Ishikawa (cell line): ENCODE results near the gene ARPC2.
A peak's percentile ranks its signal among the peaks of the same experiment; 100 is the strongest.

Experiments
- CEBPB ChIP-seq: IDR thresholded peaks from 2 replicates; pipeline ENCODE4 v1.6.1; 2012
- CREB1 ChIP-seq: IDR thresholded peaks from 2 replicates; pipeline ENCODE4 v1.6.1; 2012; ENCODE audit warnings: low read depth
- EGR1 ChIP-seq: IDR thresholded peaks from 2 replicates; pipeline ENCODE4 v1.6.1; 2012
- EP300 ChIP-seq: IDR thresholded peaks from 2 replicates; pipeline ENCODE4 v1.6.1; 2012; ENCODE audit warnings: borderline replicate concordance
- FOXM1 ChIP-seq: IDR thresholded peaks from 2 replicates; pipeline ENCODE4 v1.6.1; 2012; ENCODE audit warnings: low read depth, borderline replicate concordance
- NFIC ChIP-seq: IDR thresholded peaks from 2 replicates; pipeline ENCODE4 v1.6.1; 2012
- RAD21 ChIP-seq: IDR thresholded peaks from 2 replicates; pipeline ENCODE4 v1.6.1; 2012; ENCODE audit warnings: low read depth
- TAF1 ChIP-seq: IDR thresholded peaks from 2 replicates; pipeline ENCODE4 v1.6.1; 2012; ENCODE audit warnings: low read depth, mild to moderate bottlenecking
- TCF12 ChIP-seq: IDR thresholded peaks from 2 replicates; pipeline ENCODE4 v1.6.1; 2012; ENCODE audit warnings: low read depth
- TEAD4 ChIP-seq: IDR thresholded peaks from 2 replicates; pipeline ENCODE4 v1.6.1; 2012
- YY1 ChIP-seq: IDR thresholded peaks from 2 replicates; pipeline ENCODE4 v1.6.1; 2012; ENCODE audit warnings: low read depth
- ZBTB7A ChIP-seq: IDR thresholded peaks from 2 replicates; pipeline ENCODE4 v1.6.1; 2012; ENCODE audit warnings: low read depth
- TF ChIP-seq, protein P1 (sequence below): IDR thresholded peaks from 2 replicates; pipeline ENCODE4 v1.6.1; 2012; ENCODE audit warnings: low read depth, mild to moderate bottlenecking
- TF ChIP-seq, protein P2 (sequence below): IDR thresholded peaks from 2 replicates; pipeline ENCODE4 v1.6.1; 2012
- TF ChIP-seq, protein P3 (sequence below): IDR thresholded peaks from 2 replicates; pipeline ENCODE4 v1.6.1; 2012

Gene ARPC2

DNA sequence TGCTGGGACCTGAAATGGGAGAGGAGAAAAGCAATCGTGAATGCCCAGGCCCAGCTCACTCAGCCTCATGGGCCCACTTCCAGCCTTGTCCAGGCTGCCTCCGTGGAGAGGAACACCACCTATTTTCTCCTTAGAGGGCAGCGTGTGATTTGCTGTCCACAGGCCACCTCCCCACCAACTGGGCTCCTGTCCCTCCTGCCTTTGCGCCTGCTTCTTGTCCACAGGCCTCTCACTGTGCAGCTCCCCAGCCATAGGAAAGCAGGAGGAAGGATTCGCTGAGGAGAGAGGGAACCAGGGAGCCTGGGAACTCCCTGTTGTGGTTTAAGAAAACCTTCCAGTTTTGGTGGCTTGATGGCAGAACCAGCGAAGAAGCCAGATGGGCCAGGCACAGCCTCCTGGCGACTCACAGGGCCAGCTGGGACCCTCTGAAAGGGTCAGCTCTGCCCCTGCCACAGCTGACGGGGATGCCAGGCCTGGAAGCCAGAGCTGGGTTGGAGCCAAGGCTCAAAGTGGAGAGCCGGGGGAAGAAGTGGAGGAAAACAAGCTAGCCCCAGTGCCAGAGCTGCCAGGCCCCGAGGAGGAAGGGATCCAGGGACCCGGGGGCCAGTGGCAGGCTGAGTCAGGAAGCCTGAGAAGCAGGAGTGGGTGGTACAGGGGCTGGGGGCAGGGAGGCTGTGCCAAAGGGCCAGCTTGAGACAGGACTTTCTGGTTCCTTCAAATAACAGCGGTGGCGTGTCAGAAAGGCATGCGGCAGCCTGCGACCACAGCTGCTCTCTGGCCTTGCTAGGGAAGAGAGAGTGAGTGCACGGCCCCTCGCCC lies 65.4 kb downstream of the ARPC2 start:
- TF ChIP-seq, protein P1, sequence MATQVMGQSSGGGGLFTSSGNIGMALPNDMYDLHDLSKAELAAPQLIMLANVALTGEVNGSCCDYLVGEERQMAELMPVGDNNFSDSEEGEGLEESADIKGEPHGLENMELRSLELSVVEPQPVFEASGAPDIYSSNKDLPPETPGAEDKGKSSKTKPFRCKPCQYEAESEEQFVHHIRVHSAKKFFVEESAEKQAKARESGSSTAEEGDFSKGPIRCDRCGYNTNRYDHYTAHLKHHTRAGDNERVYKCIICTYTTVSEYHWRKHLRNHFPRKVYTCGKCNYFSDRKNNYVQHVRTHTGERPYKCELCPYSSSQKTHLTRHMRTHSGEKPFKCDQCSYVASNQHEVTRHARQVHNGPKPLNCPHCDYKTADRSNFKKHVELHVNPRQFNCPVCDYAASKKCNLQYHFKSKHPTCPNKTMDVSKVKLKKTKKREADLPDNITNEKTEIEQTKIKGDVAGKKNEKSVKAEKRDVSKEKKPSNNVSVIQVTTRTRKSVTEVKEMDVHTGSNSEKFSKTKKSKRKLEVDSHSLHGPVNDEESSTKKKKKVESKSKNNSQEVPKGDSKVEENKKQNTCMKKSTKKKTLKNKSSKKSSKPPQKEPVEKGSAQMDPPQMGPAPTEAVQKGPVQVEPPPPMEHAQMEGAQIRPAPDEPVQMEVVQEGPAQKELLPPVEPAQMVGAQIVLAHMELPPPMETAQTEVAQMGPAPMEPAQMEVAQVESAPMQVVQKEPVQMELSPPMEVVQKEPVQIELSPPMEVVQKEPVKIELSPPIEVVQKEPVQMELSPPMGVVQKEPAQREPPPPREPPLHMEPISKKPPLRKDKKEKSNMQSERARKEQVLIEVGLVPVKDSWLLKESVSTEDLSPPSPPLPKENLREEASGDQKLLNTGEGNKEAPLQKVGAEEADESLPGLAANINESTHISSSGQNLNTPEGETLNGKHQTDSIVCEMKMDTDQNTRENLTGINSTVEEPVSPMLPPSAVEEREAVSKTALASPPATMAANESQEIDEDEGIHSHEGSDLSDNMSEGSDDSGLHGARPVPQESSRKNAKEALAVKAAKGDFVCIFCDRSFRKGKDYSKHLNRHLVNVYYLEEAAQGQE = no peak
- TF ChIP-seq NFIC = no peak
- TF ChIP-seq, protein P2, sequence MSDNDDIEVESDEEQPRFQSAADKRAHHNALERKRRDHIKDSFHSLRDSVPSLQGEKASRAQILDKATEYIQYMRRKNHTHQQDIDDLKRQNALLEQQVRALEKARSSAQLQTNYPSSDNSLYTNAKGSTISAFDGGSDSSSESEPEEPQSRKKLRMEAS = peak; percentile 54; the same call in 1 of the 2 replicates

DNA sequence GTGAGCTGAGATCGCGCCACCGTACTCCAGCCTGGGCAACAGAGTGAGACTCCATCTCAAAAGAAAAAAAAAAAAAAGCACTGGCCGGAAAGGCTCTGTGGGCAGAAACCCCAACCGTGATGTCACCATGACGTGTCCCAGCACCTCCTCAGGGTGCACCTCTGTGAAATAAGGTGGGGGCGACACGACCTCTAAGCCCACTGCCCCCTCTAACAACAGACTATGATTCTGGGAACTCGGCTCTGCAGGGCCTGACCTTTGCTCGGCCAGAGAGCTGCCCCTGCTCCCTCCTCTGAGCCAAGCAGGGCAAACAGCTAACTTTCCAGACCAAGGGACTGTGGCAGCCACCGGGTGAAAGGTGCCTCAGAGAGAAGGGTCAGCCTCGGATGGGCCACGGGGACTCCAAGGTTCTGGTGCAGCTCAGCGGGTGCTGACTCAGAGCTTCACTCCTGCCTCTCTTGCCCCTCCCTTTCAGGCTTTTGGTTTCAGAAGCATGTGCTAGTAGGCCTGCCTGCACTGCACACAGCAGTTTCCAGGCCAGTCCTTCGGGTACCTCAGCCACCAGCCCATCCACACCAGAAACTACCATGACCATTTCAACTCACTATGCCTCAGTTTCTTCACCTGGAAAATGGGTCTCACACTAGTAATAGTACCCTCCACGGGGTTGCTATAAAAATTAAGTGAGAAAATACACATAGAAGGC lies 67.3 kb downstream of the ARPC2 start:
- TF ChIP-seq EP300 (no peak), YY1 (no peak), NFIC (no peak), TEAD4 (no peak), EGR1 (no peak), CREB1 (no peak), TAF1 (no peak), ZBTB7A (no peak)
- TF ChIP-seq, protein P3, sequence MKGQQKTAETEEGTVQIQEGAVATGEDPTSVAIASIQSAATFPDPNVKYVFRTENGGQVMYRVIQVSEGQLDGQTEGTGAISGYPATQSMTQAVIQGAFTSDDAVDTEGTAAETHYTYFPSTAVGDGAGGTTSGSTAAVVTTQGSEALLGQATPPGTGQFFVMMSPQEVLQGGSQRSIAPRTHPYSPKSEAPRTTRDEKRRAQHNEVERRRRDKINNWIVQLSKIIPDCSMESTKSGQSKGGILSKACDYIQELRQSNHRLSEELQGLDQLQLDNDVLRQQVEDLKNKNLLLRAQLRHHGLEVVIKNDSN = no peak

DNA sequence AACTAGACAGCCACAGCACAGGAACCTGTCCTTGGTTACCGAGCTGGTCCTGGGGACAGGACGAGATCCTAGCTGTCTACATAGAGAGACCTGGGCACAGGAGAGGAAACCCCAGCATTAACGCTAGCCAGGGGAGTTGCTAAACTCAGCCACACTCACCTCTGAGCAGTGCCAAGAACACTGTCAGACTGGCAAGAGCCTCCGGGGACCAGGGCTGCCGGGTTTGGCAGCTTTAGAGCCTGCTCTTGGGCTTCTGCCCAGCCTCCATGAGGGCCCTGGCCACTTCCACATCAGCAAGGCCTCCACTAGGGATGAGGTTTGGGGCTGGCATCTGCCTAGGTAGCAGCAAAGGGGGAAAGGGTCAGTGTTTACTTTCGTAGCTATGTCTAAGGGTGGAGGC lies 68.6 kb downstream of the ARPC2 start:
- TF ChIP-seq EP300 (no peak), FOXM1 (no peak), TCF12 (no peak), YY1 (no peak), ZBTB7A (no peak), CEBPB (no peak), CREB1 (no peak), TEAD4 (no peak), TAF1 (no peak), NFIC (no peak), RAD21 (no peak)
- TF ChIP-seq, protein P2 = no peak

DNA sequence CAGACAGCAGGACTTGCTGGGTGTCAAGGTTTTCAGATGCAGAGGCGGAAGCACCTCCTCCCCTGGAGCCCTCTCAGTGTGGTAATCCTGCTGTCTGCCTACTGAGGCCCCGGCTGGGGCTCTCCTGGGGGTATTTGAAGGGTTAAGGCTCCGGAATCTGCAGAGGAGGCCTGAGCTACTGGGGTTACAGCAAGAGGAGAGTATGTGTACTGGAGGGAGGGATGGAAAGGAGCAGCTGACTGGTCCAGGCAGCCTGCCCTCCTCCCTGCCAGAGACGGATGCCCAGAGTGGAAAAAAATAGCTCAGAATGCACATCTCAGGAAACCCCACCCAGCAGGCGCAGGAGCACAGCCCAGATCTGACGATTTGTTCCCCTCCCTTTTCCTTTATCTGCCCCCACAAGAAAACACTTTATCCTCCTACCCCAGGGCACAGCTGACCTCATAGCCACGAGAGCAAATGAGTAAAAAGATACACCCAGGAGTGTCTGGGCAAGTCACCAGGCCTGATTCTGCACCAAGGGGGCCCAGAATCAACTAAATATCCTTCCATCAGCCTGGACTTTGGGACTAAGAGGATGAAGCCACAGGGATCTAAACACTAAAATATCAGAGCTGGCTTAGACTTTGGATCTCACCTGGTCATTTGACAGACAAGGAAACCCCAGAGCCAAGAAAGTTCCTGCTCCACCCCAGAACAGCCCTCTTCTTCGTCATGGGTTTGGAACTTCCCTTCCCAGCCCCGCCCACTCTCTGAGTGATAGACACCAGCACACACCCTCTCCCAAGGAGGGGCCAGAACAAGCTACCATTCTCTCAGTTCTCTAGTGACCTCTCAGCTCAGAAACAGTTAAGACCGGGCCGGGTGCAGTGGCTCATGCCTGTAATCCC lies 69.8 kb downstream of the ARPC2 start:
- TF ChIP-seq, protein P2 = 0 out of 2 replicates have a peak, but pooled peaks have one; percentile 14
- TF ChIP-seq TEAD4 (peak; percentile 8; the same call in 1 of the 2 replicates), YY1 (no peak)

DNA sequence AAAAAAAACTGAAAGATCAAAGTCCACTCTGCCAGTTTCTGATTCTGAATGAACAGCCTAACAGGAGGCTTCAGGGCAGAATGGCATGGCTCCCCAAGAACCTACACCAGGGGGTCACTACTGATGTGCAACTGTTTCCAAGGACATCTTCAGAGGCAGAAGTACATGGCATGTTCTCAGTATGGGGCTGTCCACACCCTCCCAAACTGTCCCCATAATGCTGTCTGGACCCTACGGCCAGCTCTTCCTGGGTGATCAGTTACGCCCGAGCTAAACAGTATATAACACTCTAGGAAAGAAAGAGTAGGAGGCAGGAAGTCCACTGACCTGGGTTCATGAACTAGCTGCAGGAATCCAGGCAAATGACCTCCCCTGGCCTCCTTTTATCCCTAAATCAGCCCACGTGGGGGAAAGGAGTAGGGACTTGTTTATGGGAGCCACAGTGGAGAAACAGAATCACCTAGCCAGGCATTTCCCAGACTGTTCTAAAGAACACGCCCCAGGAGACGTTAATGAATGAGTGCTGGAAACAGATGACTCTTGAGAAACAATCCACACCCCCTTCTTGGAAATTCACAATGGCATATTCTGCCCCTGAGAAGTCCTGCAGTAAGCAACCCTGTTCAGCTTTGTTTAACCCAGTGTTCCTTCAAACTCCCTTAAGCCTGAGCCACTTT lies 72.8 kb downstream of the ARPC2 start:
- TF ChIP-seq, protein P3 = no peak
- no peak for TF ChIP-seq CREB1
- TF ChIP-seq TEAD4 = no peak
- no peak for TF ChIP-seq TCF12
- TF ChIP-seq ZBTB7A = no peak
- TF ChIP-seq CEBPB = no peak
- TF ChIP-seq NFIC = no peak
- TF ChIP-seq YY1 = no peak
- TF ChIP-seq, protein P1 = no peak
- TF ChIP-seq, protein P2 = no peak
- no peak for TF ChIP-seq EGR1
- no peak for TF ChIP-seq TAF1
- TF ChIP-seq EP300 = no peak
- TF ChIP-seq FOXM1 = no peak
- no peak for TF ChIP-seq RAD21
